HG03066 (cell line): ENCODE data around the gene WDR18.

ENCODE experiments used
- ATAC-seq: cut with Tn5 transposase; IDR thresholded peaks from one replicate; pipeline ENCODE4 v1.9.1; 2021; ENCODE audit warnings: low read depth; ENCODE audit not compliant: unreplicated experiment

WDR18 gene, protein sequence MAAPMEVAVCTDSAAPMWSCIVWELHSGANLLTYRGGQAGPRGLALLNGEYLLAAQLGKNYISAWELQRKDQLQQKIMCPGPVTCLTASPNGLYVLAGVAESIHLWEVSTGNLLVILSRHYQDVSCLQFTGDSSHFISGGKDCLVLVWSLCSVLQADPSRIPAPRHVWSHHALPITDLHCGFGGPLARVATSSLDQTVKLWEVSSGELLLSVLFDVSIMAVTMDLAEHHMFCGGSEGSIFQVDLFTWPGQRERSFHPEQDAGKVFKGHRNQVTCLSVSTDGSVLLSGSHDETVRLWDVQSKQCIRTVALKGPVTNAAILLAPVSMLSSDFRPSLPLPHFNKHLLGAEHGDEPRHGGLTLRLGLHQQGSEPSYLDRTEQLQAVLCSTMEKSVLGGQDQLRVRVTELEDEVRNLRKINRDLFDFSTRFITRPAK

GRCh38 chr19:984165-984967, at the start of gene WDR18:
WDR18 (plus strand) TSS chr19:984345; CDS start chr19:984354, 9 bp downstream.
- ATAC-seq = no peak

GRCh38 chr19:934865-935479, 49.2 kb upstream of the WDR18 start:
- no peak for ATAC-seq

GRCh38 chr19:936175-936546, 48.0 kb upstream of the WDR18 start:
- ATAC-seq = no peak

DNA sequence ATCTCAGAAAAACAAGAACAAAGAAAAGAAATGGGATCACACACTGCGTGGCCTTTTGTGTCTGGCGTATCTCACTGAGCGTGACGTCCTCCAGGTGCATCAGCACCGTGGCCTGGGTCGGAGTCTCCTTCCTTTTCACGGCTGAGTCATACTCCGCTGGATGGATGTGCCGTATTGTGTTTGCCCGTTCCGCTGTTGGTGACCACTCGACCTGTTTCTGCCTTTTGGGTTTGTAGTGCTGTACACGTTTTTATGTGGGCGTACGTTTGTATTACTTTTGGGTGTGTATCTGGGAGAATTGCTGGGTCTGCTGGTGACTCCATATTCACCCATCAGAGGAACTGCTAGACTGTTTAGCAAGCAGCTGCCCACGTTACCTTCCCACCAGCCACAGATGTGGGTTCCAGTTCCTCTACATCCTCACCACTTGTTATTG, 46.9 kb upstream of the WDR18 start:
- no peak for ATAC-seq

GRCh38 chr19:938233-938923, 45.8 kb upstream of the WDR18 start:
- ATAC-seq = no peak

DNA sequence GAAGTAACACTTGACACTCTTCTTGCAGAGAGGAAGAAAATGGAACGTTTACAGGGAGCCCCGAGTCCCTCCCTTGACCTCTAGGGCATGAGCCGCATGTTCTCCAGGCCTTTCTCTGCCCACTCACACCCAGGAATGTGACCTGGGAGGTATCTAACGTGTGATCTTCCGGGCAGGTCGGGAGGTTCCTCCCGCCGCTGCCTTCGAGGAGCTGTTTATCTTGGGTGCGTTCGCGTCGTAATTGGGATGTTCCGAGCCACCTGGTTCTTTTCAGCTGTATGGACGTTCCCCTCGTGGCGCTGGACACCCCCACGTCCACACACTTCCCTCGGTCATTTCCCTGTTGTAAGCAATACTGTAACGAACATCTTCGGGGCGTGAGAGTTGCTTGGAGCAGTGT, 44.7 kb upstream of the WDR18 start:
- ATAC-seq = no peak

DNA sequence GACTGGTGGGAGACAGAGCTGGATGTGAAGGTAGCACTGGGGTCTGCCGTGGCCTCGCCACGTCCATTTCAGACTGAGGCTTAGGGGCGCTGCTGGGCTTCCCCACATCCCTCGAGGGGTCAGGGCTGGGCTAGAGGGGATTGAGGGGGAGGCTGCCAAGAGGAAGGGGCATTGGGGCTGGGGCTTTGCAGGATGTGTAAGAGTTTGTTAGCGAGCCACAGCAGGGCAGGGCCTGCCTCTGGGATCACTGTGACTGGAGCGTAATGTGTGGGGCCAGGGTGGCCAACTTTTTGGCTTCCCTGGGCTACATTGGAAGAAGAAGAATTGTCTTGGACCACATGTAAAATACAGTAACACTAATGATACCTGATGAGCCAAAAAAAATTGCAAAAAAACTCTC, 44.2 kb upstream of the WDR18 start:
- no peak for ATAC-seq

DNA sequence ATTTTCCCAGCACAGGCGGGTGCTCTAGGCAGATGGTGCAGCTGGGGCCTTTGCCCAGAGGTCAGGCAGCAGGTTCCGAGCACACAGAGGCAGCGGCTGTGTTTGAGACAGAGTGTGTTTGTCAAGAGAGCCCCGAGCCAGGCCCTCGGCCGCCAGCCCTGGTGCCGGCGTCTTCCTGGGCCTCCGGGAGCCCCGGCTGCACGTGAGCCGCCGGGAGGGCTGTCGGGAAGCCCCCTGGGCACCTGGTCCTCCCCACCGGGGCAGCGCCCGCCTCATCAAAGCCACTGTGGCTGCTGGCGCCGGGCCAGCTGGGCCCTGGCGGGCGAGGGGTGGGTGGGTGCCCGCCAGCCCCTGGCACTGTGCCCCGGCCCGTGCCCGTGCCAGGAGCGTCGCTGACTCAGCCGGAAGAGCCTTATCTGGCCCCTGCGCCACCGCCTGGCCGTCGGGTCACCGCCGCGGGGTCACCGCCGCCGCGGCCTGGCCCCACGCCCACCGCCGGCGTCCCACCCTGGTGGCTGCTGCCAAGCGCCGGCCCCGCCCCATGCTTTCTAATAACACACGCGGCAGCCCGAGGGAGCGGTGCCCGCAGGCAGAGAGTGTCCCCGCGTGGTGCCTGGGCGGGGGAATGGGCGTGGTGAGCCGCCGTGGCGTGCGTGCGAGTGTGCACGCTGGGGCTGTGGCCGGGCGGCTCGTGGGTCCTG, 43.4 kb upstream of the WDR18 start:
- no peak for ATAC-seq

DNA sequence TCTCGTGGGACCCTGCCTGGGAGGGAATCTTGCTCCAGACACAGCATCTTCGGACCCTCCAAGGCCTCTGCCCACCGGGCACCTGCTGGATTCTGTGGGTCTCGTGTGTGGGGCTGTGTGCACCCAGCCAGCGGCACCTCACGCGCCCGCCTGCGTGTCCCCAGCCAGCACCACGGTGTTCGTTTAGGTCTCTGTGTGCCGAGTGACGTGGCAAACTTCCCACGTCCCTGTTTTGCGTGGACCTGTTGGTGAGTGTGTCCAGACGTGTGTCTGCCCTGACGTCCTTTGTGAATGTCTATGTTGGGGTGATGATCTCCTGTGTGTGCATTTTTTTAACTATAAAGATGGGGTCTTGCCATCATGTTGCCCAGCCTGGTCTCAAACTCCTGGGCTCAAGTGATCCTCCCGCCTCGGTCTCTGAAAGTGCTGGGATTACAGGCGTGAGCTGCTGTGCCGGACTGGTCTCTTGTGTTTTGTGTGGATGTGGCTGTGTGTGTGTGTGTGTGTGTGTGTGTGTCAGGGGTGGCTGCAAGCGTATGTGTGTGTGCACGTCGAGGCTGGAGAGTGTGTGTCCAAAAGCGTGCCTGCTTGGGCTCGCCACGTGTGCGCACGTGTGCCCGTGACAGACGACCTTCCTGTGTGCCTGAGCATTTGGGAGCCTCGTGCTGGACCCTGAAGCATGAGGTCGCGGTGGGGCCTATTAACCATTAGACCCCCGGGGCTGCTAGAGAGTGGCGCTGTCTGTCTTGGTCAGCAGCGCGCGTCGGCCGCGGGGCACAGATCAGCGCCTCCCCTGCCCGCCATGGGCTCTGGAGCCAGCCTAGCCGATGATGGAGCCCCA, 42.6 kb upstream of the WDR18 start:
- ATAC-seq = no peak

GRCh38 chr19:942133-942645, 42.0 kb upstream of the WDR18 start:
- no peak for ATAC-seq

DNA sequence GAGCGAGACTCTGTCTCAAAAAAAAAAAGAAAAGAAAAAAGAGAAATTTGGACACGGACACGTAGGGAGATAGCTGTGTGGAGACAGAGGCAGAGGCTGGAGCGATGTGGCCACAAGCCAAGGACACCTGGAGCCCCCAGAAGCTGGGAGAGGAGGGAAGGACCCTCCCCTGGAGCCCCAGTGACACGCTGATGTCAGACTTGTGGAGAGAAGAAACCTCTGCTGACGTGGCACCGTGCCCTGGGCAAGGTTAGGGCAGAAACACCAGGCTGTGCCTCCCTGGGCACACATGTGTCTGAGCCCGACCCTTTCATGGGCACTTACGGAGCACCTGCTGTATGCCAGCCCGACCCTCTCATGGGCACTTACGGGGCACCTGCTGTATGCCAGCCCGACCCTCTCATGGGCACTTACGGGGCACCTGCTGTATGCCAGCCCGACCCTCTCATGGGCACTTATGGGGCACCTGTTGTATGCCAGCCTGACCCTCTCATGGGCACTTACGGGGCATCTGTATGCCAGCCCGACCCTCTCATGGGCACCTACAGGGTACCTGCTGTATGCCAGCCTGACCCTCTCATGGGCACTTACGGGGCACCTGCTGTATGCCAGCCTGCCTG, 40.5 kb upstream of the WDR18 start:
- no peak for ATAC-seq

GRCh38 chr19:944171-944567, 40.0 kb upstream of the WDR18 start:
- ATAC-seq = no peak

- no peak for ATAC-seq
These were observed 39.4 kb upstream of the WDR18 start for GRCh38 chr19:944663-945241.

GRCh38 chr19:945401-946252, 38.5 kb upstream of the WDR18 start:
- no peak for ATAC-seq

- ATAC-seq = no peak
These were observed 36.9 kb upstream of the WDR18 start for GRCh38 chr19:947090-947706.

DNA sequence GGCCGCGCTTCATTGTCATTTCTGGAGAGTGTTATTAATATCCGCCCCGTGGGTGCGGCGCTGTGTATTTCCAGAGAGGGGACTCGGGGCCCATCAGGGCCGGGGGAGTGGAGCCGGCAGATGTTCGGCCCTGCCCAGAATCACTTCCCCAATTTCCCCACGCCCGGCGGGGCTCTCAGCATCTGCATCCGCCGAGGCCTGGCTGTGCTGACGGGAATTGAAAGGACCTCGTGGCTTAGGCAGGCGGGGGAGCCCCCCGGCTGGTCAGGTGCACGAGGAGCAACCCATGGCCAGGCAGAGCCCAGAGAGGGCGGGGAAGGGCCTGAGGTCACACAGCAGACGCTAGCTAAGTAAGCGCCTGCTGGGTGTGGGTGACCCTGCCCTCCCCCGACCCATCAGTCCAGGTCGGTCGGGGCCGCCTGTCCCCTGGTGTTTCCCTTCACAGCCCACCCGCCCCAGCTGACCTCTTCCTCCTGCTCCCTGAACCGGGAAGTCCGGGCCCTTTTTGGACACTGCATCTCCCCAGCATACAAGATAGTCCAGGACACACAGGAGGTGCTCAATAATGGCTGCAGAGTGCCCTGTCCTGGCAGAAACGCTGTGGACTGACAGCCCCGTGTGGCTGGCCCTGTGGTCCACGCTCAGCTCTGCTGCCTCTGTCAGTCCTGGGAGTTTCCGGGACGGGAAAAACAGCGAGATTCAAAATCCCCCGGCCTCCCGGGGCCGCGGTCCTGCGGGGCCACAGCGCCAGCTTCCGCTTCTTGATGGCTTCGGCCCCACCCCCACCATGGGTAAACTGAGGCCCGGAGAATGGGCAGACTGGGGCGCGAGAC, 36.2 kb upstream of the WDR18 start:
- peak; percentile 61 for ATAC-seq
